Smooth muscle cell (in vitro differentiated cells): Measurements from ENCODE around the gene RFTN2. TPM values are rescaled to one million over a fixed set of nuclear protein-coding genes. Genes with fewer than 3 reads are reported as not detected.

ENCODE experiments used
- DNase-seq: peaks from one replicate; lab custom pipeline; 2025; ENCODE audit not compliant: unreplicated experiment; lab: John Stamatoyannopoulos, UW
- H2AFZ ChIP-seq: fragments of 200-600 bp; sonication (generic); 2 replicates; pipeline ENCODE4 v1.6.0; 2016; ENCODE audit warnings: antibody characterized with exemption, low read depth, mild to moderate bottlenecking
- H3F3A ChIP-seq: fragments of 200-600 bp; sonication (generic); 2 replicates; pipeline ENCODE4 v1.6.0; 2017; ENCODE audit warnings: antibody characterized with exemption, low read depth
- H3K27ac ChIP-seq: fragments of 200-600 bp; sonication (generic); 2 replicates; pipeline ENCODE4 v1.5.1; 2016; ENCODE audit warnings: low read depth, mild to moderate bottlenecking
- H3K27me3 ChIP-seq: fragments of 200-600 bp; sonication (generic); 2 replicates; pipeline ENCODE4 v1.6.1; 2016; ENCODE audit warnings: low read depth, mild to moderate bottlenecking
- H3K36me3 ChIP-seq: fragments of 200-600 bp; sonication (generic); 2 replicates; pipeline ENCODE4 v1.5.1; 2016; ENCODE audit warnings: low read depth
- H3K4me1 ChIP-seq: fragments of 200-600 bp; sonication (generic); 2 replicates; pipeline ENCODE4 v1.5.1; 2016; ENCODE audit warnings: low read depth
- H3K4me2 ChIP-seq: fragments of 200-600 bp; sonication (generic); 2 replicates; pipeline ENCODE4 v1.6.0; 2016; ENCODE audit warnings: mild to moderate bottlenecking
- H3K4me3 ChIP-seq: fragments of 200-600 bp; sonication (generic); 2 replicates; pipeline ENCODE4 v1.5.1; 2016; ENCODE audit warnings: mild to moderate bottlenecking
- H3K79me2 ChIP-seq: fragments of 200-600 bp; sonication (generic); 2 replicates; pipeline ENCODE4 v1.6.0; 2016; ENCODE audit warnings: low read depth, mild to moderate bottlenecking
- H3K9ac ChIP-seq: fragments of 200-600 bp; sonication (generic); 2 replicates; pipeline ENCODE4 v1.6.0; 2016; ENCODE audit warnings: low read depth
- H3K9me3 ChIP-seq: fragments of 200-600 bp; sonication (generic); replicated peaks from 2 replicates; pipeline ENCODE4 v1.5.1; 2016; ENCODE audit warnings: low read depth
- H4K20me1 ChIP-seq: fragments of 200-600 bp; sonication (generic); 2 replicates; pipeline ENCODE4 v1.6.0; 2016; ENCODE audit warnings: low read depth
- CTCF ChIP-seq: fragments of 200-600 bp; sonication (generic); IDR thresholded peaks from 2 replicates; pipeline ENCODE4 v1.5.1; 2017; ENCODE audit warnings: borderline replicate concordance, mild to moderate bottlenecking, antibody characterized with exemption; ENCODE audit not compliant: insufficient read depth, poor library complexity, severe bottlenecking
- WGBS: methylation state at CpG from one replicate; pipeline ENCODE4 v1.1.7; 2016; ENCODE audit warnings: low lambda C conversion rate; 5-methylcytosine and 5-hydroxymethylcytosine counted together
- polyA plus RNA-seq: library from polyadenylated mRNA; unstranded; fragments of >200 nt; fragmentation: Nextera tagmentation; extraction: Ambion mirVana; gene quantifications from 2 replicates; pipeline ENCODE4 v1.2.1, GENCODE V29; 2016
- total RNA-seq: library from RNA; depleted of rRNA; stranded (reverse); fragments of >200 nt; gene quantifications from 2 replicates; pipeline ENCODE4 v1.2.3, GENCODE V29; 2014

RFTN2 gene
- total RNA-seq, result 15.9 and 29.2 TPM in 2 replicates
- 4.6 and 9.5 TPM in 2 replicates for polyA plus RNA-seq

- Histone ChIP-seq H3K36me3 (no peaks in the 10 kb centered on the region), H3K27ac (peak within 1 kb of the TSS; percentile 91), H3K4me3 (peak within 1 kb of the TSS; percentile 59), H3K27me3 (no peaks in the 10 kb centered on the region), H3K4me1 (peaks cover 23% of the 10 kb centered on the region), H4K20me1 (no peaks in the 10 kb centered on the region), H3K4me2 (peak within 1 kb of the TSS; percentile 95), H3K9ac (peak within 1 kb of the TSS; percentile 89), H2AFZ (peak within 1 kb of the TSS; percentile 96), H3F3A (peaks cover 4% of the 10 kb centered on the region), H3K79me2 (peaks cover 22% of the 10 kb centered on the region), H3K9me3 (no peaks in the 10 kb centered on the region)
- 33% methylated on average over 3 of the region's 3 CpGs for WGBS
- DNase-seq, result no peak
- no peak for TF ChIP-seq CTCF
These were observed at the start of gene RFTN2 for GRCh38 chr2:197675246-197675645. TSS of gene RFTN2 (minus strand) at chr2:197675587. CDS start at chr2:197675458, 129 bp downstream.

- H3K27ac ChIP-seq, result no peak overlapping the region
- H3K4me2 ChIP-seq, result no peak overlapping the region
- H3K9ac ChIP-seq, result no peak overlapping the region
- no peak for TF ChIP-seq CTCF
- no peaks in the 10 kb centered on the region for H3K79me2 ChIP-seq
- 99% methylated on average over 2 of the region's 2 CpGs for WGBS
- H3K4me3 ChIP-seq, result no peak overlapping the region
- H4K20me1 ChIP-seq, result no peaks in the 10 kb centered on the region
- H2AFZ ChIP-seq, result no peak overlapping the region
- H3K36me3 ChIP-seq, result no peaks in the 10 kb centered on the region
- H3F3A ChIP-seq, result no peaks in the 10 kb centered on the region
- no peaks in the 10 kb centered on the region for H3K27me3 ChIP-seq
- DNase-seq, result no peak
- H3K4me1 ChIP-seq, result no peaks in the 10 kb centered on the region
- H3K9me3 ChIP-seq, result no peaks in the 10 kb centered on the region
These were observed 42.5 kb upstream of the RFTN2 start for GRCh38 chr2:197717863-197718262.

GRCh38 chr2:197713271-197713670 is 37.9 kb upstream of the RFTN2 start:
- H3K9ac ChIP-seq, result no peak overlapping the region
- H3K27ac ChIP-seq, result no peak overlapping the region
- DNase-seq, result no peak
- peaks cover 17% of the 10 kb centered on the region for H3K79me2 ChIP-seq
- no peak overlapping the region for H3K4me2 ChIP-seq
- TF ChIP-seq CTCF, result no peak
- 93% methylated on average over 3 of the region's 3 CpGs for WGBS
- H4K20me1 ChIP-seq, result no peaks in the 10 kb centered on the region
- no peak overlapping the region for H3K4me3 ChIP-seq
- H2AFZ ChIP-seq, result no peak overlapping the region
- no peaks in the 10 kb centered on the region for H3K27me3 ChIP-seq
- no peaks in the 10 kb centered on the region for H3K9me3 ChIP-seq
- H3K36me3 ChIP-seq, result no peaks in the 10 kb centered on the region
- H3K4me1 ChIP-seq, result peaks cover 6% of the 10 kb centered on the region
- no peaks in the 10 kb centered on the region for H3F3A ChIP-seq

- H3K4me1 ChIP-seq, result peaks cover 21% of the 10 kb centered on the region
- no peak overlapping the region for H3K4me3 ChIP-seq
- no peaks in the 10 kb centered on the region for H3K9me3 ChIP-seq
- H3K4me2 ChIP-seq, result no peak overlapping the region
- no peaks in the 10 kb centered on the region for H3K27me3 ChIP-seq
- no peak overlapping the region for H3K27ac ChIP-seq
- H2AFZ ChIP-seq, result no peak overlapping the region
- TF ChIP-seq CTCF, result no peak
- no peak overlapping the region for H3K9ac ChIP-seq
- DNase-seq, result no peak
- H3K79me2 ChIP-seq, result peaks cover 28% of the 10 kb centered on the region
- no peaks in the 10 kb centered on the region for H3F3A ChIP-seq
- no peaks in the 10 kb centered on the region for H3K36me3 ChIP-seq
- no peaks in the 10 kb centered on the region for H4K20me1 ChIP-seq
These were observed 36.2 kb upstream of the RFTN2 start for GRCh38 chr2:197711578-197711977.
